Endometrium (tissue), 2 donors: ENCODE measurements around the gene SULT1A2.
"Not testable (repeated sequence)": the region's sequence is repeated elsewhere in the genome, so short reads cannot be mapped to it uniquely, and the experiment has no call there.

Experiments
- FAIRE-seq: peaks from 2 replicates; lab custom pipeline; 2012; peaks lifted over from hg19 to GRCh38; lab: Jason Lieb, UNC
- donor health status: control.
- donor health status: control.

SULT1A2 gene

DNA sequence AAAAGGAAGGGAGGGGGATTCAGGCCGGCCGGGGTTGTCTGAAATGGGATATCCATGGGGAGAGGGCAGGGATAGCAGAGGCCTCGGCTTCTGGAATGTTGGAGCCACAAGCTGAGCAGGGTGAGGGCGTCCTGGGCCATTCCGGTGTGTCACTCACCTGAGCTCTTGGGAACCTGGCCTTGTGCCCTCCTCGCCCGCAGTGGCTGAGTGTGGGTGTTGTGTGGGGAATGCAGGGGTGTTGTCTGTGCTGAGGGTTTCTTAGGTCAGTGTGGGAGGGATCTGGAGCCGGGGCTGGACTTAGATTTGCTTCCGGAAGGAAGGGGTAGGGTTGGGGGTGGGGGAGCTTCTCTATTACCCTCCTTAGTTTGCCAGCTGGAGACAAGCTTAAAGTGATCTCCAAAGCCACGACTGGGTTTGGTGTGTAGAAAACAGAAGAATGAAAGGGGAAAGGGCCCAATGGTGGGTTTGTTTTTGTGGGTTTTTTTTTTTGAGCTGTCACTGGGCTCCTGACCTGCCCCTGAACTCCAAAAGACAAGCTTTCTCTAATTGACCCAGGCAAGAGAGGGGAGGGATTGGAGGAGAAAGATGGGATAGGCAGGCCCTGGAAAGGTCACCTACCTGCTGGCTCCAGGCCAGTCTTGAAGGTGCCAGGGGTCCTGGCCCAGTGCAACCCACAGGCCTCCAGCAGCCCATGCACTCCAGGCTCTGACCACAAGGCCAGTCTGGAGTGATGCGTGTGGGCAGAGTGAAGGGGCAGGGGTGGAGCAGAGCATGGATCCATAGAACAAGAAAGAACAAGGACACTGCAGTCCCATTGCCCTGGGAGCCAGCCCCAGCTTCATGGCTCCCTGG is at the start of gene SULT1A2:
SULT1A2 (minus strand) TSS at position 211 of the 852 bp plus-strand sequence. CDS start 1,120 bp downstream, outside the sequence.
- no peak for FAIRE-seq

DNA sequence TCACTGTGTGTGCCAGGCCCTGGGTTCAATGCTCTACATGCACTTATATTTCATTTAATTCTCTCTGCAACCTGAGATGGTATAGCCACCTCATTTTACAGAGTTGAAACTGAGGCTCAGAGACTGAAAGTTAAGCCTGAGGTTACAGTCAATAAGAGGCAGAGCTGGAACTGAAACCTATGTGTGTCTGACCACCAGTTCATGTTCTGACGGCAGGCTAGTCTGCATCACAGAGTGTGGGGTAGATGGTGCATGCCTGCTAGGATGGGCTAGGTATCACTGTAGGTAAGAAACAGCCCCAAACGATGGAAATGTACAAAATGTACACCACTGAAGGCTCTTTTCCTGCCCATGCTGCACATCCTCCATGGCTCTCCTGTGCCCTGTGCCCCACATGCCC is 43.1 kb upstream of the SULT1A2 start:
- not testable (repeated sequence) for FAIRE-seq

DNA sequence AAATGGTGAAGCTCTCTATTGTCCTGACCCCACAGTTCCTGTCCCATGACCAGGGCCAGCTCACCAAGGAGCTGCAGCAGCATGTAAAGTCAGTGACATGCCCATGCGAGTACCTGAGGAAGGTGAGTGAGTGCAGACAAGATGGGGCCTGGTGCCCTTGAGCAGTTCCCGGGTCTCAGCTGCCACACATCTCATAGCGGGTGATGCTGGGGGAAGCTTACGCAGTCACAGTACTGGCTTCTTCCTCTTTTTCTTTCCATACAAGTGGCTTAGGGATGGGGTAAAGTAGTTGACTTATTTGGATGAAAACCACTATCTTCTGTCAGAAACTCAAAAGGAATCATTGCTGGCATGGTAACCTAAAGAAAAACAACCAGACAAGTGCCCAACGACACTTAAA is 41.5 kb upstream of the SULT1A2 start:
- FAIRE-seq, result not testable (repeated sequence)

DNA sequence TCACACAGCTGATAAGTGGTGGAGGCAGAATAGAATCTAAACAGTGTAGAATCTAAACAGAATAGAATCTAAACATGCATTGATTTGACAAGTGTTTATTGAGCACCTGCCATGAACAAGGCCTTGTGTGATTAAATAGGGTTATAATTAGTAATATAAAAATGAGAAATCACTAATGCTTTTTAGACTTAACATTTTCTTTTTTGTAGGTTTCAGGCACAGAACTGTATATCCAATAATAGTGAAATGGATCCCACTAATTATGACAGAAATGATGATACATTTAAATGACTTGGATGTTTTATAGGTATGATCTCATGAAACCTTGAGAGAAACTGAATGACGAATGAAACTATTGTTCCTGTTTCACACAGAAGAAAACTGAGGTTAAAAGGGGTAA is 40.9 kb upstream of the SULT1A2 start, which contains the start of gene NPIPB8:
NPIPB8 (plus strand) TSS at position 301 of the 400 bp plus-strand sequence. CDS start 296 bp downstream, outside the sequence.
- not testable (repeated sequence) for FAIRE-seq

DNA sequence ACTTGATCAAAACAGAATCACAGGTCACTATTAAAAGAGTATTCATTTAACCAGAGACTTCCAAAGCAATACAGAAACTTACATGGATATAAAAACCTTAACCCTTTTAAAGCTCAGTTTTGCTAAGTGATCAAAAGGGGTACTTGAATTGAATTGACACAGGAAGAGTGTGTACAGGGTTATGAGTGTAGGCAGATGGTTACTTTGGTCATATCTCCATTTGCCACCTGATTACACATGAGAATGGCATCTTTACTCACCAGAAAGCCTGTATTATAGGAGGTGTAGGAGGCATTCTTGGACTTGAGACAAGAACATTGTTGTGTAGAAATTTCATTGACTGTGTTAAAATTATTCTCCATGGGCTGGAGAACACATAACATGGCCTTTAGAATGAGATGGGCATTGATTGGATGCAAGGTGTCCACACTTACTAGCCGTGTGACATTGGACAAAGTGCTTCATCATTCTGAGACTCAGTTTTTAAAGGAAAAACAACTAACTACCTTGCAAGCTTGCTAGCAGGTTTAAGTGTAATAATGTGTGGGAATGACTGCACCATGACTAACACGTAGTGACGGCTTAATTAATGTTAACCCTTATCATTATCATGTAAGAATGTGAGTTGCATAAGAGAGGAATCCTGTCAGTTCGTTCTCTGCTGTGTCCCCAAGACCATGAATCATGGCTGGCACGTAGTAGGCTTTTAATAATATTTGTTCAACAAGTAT is 39.4 kb upstream of the SULT1A2 start:
- not testable (repeated sequence) for FAIRE-seq

DNA sequence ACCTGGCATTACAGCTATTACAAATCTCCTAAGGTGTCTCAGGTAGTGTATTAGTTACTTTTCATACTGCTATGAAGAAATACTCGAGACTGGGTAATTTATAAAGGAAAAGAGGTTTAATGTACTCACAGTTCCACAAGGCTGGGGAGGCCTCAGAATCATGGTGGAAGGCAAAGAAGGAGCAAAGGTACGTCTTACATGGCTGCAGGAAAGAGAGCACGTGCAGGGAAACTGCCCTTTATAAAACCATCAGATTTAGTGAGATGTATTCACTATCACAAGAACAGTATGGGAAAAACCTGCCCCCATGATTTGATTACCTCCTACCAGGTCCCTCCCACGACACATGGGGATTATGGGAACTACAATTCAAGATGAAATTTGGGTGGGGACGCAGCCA is 34.1 kb upstream of the SULT1A2 start:
- not testable (repeated sequence) for FAIRE-seq

DNA sequence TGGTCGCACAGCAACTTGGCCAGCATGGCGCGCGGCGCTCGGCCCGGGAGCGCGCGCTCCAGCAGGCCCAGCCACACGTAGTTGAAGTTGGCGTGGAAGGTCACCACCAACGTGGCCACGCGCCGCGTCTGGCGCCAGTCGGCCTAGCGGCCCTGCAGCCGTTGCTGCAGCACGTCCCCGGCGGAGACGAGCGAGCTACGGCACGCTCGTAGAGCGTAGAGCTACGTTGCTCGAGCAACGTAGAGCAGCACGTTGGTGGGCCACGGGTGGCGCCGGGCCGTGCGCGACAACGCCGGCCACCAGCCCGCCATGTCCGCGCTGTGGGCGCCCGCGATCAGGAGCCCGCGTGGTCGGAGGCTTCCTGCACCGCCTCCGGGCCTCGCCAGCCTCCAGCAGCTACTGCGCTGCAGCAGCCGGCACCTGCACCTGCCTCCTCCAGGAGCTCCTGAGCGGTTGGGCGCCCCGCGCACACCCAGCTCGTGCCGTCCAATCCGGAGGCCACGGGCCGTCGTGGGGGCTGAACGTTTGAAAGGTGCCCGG is 26.4 kb upstream of the SULT1A2 start:
- FAIRE-seq, result no peak

DNA sequence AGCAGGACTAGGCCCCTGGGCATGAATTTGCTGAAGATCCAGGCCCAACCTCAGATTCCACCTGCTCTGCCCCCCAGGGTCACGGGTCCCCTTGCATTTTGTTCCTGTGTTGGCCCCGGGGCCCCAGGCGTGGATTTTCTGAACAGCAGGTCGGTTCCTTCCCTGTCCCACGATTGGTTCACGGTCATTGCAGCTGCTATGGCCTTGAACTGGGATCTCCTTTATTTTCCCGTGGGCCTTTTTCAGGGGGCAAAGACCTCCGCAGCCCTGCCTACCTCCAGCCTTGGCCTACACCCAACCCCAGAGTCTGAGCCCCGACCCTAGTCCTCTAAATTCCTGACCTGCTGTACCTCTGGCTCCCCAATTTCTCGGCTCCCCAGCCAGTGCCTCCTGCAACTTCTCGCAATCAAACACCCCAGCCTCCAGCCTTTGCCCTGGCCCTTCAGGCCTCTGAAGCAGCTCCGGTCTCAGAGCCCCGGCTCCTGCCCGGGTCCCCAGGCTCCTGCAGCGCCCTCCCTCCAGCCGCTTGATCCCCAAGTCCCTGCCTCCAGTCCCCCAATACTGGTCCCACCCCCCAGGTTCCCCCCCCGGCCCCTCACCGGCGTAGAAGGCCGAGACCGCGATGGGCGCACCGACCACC is 25.8 kb upstream of the SULT1A2 start:
- FAIRE-seq, result not testable (repeated sequence)

DNA sequence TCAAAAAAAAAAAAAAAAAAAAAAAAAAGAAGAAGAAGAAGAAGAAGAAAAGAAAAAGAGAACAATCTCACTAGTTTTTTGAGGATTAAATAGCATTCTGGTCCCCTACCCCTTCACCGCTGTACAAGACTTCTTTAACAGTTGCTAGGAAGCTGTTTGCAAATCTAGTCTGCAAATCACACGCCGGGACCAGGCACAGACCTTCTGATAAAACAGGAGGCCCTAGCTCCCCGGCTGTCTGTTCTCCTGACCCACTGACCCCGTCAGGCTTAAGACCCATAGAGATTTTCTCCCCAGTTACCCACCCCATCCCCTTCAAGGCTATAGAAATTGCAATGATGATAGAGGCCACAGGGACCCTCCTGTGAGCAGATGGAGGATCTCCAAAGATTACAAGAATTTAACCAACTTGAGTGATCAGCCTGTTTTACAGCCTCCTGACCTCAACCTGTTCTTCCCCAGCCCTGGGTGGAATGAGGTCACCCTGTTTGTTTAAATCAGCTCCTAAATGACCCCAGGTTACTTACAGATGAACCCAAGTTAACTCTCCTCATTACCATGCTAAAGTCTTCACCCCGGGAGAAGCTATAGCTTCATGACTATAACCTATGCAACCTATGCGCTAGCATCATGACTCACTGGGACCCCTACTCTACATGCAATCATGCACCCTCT is 24.8 kb upstream of the SULT1A2 start:
- FAIRE-seq, result no peak

DNA sequence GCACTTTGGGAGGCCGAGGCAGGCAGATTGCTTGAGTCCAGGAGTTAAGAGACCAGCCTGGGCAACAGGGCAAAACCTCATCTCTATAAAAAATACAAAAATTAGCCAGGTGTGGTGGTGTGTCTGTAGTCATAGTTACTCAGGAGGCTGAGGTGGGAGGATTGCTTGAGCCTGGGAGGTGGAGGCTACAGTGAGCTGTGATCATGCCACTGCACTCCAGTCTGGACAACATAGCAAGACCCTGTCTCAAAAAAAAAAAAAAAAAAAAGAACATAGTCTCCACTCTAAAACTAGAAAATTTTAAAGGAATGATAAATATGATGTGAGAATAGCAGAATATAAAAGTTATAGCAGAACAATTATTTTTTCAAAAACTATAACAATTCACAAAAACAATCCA is 23.5 kb upstream of the SULT1A2 start:
- not testable (repeated sequence) for FAIRE-seq

DNA sequence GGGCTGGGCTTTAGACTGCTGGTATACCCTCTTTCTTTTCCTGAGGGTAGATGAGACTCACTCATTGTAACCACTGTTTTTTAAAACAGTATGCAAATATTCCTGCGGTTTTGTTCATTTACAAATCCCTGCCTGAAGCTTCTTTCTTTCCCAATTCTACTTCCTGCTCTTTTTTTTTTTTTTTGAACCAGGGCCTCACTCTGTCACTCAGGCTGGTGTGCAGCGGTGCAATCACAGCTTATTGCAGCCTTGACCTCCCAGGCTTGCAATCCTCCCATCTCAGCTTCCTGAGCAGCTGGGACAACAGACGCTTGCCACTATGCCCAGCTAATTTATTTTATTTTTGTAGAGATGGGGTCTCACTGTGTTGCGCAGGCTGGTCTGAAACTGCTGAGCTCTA is 21.0 kb upstream of the SULT1A2 start:
- FAIRE-seq, result no peak

DNA sequence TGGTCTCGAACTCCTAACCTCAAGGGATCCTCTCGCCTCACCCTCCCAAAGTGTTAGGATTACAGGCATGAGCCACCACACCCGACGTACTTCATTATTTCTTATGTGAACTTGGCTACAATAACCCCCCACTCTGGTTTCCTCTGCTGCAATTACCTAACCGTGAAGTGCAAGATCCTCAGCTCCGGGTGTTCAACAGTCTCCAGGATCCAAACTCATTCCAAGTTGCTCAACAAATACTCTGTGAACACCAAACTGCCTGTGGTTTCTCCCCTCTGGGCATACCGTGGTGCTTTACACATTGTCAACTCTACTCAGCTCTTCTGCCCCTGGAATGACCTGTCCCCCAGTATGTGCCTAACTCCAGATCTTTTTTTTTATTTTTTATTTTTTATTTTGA is 19.8 kb upstream of the SULT1A2 start:
- no peak for FAIRE-seq

DNA sequence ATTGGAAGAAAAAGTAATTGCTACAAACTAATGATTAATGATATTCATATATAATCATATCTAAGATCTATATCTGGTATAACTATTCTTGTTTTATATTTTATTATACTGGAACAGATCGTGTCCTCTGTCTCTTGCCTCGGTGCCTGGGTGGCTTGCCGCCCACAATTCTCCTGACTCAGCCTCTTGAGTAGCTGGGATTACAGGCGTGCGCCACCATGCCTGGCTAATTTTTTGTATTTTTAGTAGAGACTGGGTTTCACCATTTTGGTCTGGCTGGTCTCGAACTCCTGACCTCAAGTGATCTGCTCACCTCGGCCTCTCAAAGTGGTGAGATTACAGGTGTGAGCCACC is 19.4 kb upstream of the SULT1A2 start:
- FAIRE-seq, result not testable (repeated sequence)

DNA sequence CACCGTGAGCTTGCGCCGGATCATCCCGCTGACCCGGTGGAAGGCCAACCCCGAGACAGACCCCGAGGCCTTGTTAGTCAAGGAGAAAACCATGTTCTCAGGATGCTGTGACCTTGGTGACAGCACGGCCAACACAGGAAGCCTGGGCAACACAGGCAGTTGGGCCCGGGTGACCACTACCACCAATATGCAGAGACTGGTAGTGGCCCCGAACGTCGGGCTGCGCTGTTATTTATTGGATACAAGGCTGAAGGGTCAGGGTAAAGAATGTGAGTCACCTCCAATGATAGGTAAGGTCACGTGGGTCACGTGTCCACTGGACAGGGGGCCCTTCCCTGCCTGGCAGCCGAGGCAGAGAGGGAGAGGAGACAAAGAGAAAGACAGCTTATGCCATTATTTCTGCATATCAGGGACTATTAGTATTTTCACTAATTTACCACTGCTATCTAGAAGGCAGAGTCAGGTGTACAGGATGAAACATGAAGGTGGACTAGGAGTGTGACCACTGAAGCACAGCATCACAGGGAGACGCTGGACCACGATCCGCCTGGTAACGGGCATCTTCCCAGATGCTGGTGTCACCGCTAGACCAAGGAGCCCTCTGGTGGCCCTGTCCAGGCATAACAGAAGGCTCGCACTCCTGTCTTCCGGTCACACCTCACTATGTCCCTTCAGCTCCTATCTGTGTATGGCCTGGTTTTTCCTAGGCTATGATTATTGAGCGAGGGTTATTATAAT is 18.8 kb upstream of the SULT1A2 start:
- FAIRE-seq, result not testable (repeated sequence)

DNA sequence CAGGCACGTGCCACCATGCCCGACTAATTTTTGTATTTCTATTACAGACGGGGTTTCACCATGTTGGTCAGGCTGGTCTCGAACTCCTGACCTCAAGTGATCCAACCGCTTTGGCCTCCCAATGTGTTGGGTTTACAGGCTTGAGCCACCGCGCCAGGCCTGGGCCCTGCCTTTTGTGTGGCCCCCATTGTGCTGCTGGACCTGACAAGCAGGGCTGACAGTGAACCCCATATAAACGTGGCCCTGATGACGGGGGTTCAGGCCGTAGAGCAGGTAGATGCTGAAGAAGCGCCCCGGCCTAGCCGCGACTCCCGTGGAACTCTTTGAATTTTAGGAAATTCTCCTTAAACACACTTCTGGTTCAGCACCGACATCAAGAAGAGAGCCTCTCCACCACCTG is 17.7 kb upstream of the SULT1A2 start:
- FAIRE-seq, result not testable (repeated sequence)

DNA sequence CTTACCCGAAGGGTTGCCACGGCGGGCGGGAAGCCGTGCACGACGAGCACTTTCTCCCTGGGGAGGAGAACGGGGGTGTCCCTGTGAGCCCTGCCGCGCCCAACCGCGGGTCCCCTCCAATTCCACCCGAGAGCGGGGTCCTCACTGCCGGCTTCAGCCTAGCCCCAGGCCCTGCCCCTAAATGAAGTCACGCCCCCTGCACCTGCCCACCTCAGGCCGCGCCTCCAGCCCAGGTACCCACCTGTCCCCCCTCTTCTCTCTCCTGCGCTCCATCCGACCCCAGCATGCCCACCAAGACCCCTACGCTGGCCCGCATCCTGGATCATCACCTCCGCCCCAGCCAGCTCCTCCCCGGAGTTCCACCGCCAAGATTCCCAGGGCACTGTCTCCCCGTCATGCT is 17.1 kb upstream of the SULT1A2 start:
- not testable (repeated sequence) for FAIRE-seq

DNA sequence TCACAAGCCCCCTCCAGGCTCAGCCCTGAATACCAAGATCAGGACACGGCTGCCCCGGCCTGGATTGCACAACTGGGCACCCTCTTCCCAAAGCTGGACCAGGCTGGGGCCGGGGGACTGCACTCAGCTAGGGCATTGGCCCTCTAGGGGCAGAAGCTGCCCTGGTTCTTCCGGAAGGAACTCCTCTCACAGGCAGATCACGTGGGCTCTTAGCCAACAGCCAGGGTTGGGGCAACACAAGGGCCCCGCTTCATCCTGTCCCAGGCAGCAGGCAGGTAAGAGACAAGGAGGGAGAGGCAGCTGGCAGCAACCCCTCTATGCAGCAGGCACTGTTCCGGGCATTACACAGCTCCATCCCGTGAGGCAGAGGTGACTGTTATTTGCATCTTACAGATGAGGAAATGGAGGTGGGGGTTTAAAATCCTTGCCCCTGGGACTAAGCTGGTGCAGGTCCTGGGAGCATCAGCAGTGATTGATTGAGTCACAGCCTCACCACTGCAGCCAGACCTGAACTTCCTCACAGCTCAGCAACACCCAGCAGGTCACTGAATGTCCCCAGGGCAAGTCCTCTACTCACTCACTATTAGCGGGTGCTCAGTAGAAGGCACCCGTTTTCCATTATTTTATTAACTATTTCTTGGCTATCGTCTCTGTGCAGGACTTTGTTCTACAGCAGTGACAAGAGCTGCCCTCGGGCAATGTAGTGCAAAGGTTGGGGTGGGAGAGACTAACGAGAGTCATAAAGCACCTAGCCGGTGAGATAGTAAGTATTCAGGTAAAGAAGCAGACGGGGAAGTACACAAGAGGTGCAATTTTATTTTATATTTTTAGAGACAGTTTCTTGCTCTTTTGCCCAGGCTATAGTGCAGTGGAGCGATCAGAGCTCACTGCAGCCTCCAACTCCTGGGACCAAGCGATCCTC is 15.8 kb upstream of the SULT1A2 start:
- FAIRE-seq, result not testable (repeated sequence)

DNA sequence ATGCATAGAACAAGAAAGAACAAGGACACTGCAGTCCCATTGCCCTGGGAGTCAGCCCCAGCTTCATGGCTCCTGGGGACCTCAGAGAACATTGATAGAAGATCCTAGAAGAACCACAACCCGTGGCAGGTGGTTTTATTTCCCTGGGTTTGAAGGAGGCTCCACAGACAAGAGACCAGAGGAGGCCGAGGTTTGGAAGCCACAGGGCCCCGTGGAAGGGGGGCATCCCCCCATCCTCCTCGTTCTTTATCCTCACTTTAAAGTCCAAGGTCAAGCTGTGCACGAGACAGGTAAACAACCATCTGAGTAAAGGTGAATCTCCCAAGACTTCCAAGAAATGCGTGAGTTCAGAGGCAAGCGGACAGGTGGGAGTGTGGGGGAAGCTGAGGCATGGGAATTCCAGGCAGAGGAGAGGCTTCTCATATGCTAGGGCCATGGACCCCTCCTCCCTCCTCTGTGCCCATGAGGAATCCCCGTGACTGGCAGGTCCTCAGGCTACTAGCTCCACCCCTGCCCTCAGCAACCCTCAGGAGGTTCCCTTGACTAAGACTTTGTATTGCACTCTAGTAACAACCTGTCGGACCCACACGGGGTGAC is 13.8 kb upstream of the SULT1A2 start:
- no peak for FAIRE-seq
